ENCODE results near the gene SAP25.
"Not testable (repeated sequence)": the region's sequence is repeated elsewhere in the genome, so short reads cannot be mapped to it uniquely, and the experiment has no call there.

The SAP25 gene

DNA sequence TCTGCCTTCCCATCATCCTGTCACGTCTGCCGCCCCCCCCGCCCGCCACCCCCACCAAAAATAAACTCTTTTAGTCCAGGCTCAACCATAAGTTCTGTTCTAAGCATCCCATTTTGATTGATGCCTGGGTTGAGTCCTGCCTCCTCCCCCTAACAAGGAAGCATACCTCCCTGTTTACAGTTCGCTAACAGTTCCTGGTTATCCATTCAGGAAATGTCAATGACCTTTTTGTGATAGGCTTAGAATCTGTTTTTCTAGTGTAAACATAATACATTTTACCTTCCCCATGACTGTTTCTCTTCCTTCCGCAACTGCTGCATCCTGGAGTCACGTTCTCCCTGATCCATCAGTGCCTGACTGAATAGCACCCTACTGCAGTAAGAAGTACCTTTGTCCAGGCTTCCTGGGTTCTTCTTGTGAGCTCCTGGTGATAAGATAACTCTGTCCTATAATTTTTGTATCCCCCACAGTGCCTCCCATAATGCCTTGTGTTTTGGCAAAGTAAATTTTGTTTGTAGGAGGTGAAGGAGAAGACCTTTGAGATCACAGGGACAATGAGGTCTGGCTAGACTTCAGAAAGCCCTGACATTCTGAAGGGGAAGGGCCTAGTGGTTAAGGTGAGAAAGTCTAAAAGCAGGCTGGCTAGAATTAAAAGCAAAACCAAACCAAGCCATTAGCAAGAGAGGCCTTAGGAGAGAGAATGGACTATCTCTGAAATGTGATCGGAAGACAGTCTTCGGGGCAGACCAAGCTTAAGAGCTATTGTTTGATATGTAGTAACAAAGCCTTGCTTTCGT, 27.4 kb downstream of the SAP25 start:
- no peak overlapping the region for H3K4me3 ChIP-seq (ENCODE audit: low read depth, low read length)

DNA sequence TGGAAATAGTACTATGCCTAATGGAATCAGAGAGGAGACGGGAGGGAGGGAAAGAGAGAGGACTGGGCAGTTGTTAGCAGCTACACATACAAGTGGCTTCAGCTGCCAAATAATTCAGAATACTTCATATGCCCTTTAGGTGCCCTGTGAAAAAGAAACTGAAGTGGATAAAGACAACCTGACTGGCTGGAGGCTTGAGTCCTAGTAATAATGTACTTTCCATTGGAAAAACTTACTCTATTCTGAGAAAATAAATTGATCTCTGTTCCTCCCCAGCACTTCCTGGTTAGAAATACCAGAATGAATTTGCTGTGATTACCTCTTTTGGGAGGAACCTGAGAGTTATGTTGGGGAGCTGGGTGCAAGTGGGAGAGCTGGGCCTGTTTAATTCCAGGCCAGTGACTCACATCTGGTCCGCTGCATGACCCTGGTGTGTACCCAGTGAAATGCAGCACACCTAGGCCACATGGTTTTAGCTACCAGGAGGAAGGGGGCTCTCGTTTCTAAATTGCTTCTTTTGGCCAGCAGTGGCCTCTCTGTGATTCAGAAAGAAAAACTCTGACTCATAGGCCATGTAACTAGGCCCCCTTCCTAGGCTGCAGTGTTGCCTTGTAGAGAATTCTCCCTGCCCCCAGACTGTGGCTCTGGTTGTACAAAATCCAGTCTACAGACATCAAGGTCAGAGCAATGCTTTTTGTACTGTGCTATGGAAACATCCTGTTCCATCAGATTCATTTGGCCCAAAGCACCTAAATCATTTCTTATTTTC, 28.2 kb downstream of the SAP25 start:
- no peak for DNase-seq
- no peak overlapping the region for H3K4me3 ChIP-seq (ENCODE audit: low read depth, low read length)
- H3K27me3 ChIP-seq (ENCODE audit: insufficient read depth, low read depth, severe bottlenecking) = no peaks in the 10 kb centered on the region
- TF ChIP-seq, protein P1, sequence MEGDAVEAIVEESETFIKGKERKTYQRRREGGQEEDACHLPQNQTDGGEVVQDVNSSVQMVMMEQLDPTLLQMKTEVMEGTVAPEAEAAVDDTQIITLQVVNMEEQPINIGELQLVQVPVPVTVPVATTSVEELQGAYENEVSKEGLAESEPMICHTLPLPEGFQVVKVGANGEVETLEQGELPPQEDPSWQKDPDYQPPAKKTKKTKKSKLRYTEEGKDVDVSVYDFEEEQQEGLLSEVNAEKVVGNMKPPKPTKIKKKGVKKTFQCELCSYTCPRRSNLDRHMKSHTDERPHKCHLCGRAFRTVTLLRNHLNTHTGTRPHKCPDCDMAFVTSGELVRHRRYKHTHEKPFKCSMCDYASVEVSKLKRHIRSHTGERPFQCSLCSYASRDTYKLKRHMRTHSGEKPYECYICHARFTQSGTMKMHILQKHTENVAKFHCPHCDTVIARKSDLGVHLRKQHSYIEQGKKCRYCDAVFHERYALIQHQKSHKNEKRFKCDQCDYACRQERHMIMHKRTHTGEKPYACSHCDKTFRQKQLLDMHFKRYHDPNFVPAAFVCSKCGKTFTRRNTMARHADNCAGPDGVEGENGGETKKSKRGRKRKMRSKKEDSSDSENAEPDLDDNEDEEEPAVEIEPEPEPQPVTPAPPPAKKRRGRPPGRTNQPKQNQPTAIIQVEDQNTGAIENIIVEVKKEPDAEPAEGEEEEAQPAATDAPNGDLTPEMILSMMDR (IDR thresholded peaks at IDR 0.05; ENCODE audit: low read depth, low read length) = no peak
- peaks cover 17% of the 10 kb centered on the region for H3K36me3 ChIP-seq
- H3K27ac ChIP-seq = no peak overlapping the region
- no peaks in the 10 kb centered on the region for H3K9me3 ChIP-seq (ENCODE audit: severe bottlenecking)

More for the DNA sequence above, 27.4 kb downstream of the SAP25 start:
- Histone ChIP-seq H3K9me3 (ENCODE audit: severe bottlenecking) (no peaks in the 10 kb centered on the region), H3K36me3 (peaks cover 20% of the 10 kb centered on the region), H3K27me3 (ENCODE audit: insufficient read depth, low read depth, severe bottlenecking) (no peaks in the 10 kb centered on the region), H3K27ac (no peak overlapping the region)
- TF ChIP-seq, protein P1 (IDR thresholded peaks at IDR 0.05; ENCODE audit: low read depth, low read length) = no peak
- DNase-seq = no peak

DNA sequence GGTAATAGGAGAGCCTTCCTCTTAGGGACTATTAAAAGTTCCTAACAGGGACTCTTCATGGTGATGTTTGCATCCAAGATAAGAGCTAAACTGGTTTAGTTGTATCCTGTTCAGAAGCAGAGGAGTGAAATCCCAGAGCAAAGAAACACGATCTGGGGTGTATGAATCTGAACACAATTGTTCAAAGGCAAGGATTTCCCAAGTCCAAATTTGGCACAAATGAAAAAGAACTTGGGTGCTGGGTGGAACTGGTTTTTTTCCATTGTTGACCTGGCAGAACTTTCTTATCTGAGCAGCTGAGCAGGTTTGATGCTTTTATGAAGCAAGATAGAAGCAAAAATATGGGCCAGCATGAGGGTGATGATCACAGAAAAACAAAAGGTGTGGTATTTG, 28.7 kb downstream of the SAP25 start:
- TF ChIP-seq, protein P1 (IDR thresholded peaks at IDR 0.05; ENCODE audit: low read depth, low read length) = no peak
- Histone ChIP-seq H3K27me3 (ENCODE audit: insufficient read depth, low read depth, severe bottlenecking) (no peaks in the 10 kb centered on the region), H3K4me3 (ENCODE audit: low read depth, low read length) (no peak overlapping the region), H3K27ac (no peak overlapping the region), H3K9me3 (ENCODE audit: severe bottlenecking) (no peaks in the 10 kb centered on the region), H3K36me3 (peaks cover 14% of the 10 kb centered on the region)
- no peak for DNase-seq

DNA sequence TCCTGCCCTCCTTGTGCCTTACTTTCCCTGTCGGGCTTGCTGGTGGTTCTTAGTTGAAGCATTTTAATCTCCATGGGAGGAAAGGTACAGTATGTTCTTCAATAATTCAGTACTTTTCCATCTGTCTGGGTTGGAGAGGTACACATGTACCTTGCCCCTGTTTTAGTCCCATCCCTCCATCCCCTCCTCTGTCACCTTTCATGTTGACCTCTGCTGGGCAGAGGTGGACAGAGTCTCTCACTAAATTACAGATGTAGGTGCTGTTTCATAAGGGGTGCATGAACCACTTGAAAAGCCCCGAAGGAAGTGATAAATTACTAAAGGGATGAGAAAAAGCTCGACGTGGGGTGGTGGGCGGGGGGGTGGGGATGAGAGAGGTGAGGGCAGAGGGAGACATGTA, 29.3 kb downstream of the SAP25 start:
- TF ChIP-seq, protein P1 (IDR thresholded peaks at IDR 0.05; ENCODE audit: low read depth, low read length) = no peak

DNA sequence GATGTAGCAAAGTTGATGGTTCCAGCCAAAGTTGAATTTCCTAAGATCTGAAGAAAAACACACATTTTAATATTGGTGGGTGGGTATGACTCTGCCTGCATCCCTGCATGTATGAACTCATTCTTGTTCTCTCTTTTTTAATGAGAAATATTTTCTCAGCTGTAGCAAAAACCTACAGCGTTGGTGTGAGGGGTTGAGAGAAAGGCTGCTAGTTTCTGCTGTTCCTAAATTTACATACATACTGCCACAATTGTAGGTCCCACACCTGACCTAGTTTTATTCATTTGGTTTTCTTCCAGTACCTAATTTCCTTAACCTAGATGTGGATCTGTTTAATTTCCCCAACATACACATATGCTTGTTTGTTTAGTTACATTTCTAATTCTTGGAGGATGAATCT, 30.1 kb downstream of the SAP25 start:
- TF ChIP-seq, protein P1 (IDR thresholded peaks at IDR 0.05; ENCODE audit: low read depth, low read length) = no peak
- no peak for DNase-seq
- Histone ChIP-seq H3K9me3 (ENCODE audit: severe bottlenecking) (no peaks in the 10 kb centered on the region), H3K27ac (no peak overlapping the region), H3K4me3 (ENCODE audit: low read depth, low read length) (no peak overlapping the region), H3K27me3 (ENCODE audit: insufficient read depth, low read depth, severe bottlenecking) (no peaks in the 10 kb centered on the region), H3K36me3 (peaks cover under 1% of the 10 kb centered on the region; the same call in 1 of the 2 replicates)

More for the DNA sequence above, 29.3 kb downstream of the SAP25 start:
- Histone ChIP-seq H3K36me3 (peaks cover 9% of the 10 kb centered on the region), H3K4me3 (ENCODE audit: low read depth, low read length) (no peak overlapping the region), H3K27me3 (ENCODE audit: insufficient read depth, low read depth, severe bottlenecking) (no peaks in the 10 kb centered on the region), H3K9me3 (ENCODE audit: severe bottlenecking) (no peaks in the 10 kb centered on the region), H3K27ac (no peak overlapping the region)
- no peak for DNase-seq

DNA sequence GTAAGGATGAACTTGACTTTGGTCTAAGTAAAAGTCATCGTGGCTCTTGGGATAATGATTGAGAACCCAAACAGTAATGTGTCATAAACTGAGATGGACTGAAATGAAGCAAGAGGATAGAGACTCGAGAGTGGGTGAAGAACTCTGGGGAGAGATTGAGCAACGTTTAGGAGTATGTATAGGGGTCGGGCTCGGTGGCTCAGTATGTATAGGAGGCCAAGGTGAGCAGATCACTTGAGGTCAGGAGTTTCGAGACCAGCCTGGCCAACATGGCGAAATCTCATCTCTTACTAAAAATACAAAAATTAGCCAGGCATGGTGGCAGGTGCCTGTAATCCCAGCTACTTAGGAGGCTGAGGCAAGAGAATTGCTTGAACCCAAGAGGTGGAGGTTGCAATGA, 32.4 kb downstream of the SAP25 start:
- not testable (repeated sequence) for H3K36me3 ChIP-seq; H3K27ac ChIP-seq; H3K9me3 ChIP-seq (ENCODE audit: severe bottlenecking); H3K27me3 ChIP-seq (ENCODE audit: insufficient read depth, low read depth, severe bottlenecking); H3K4me3 ChIP-seq (ENCODE audit: low read depth, low read length); DNase-seq
